Right kidney (tissue), 1 donor: ENCODE measurements around the gene CHAD.
"Not testable (repeated sequence)": the region's sequence is repeated elsewhere in the genome, so short reads cannot be mapped to it uniquely, and the experiment has no call there.

Experiments used
- DNase-seq: peaks from one replicate; pipeline ENCODE4 v3.0.0-alpha.2; 2016

Gene CHAD

DNA sequence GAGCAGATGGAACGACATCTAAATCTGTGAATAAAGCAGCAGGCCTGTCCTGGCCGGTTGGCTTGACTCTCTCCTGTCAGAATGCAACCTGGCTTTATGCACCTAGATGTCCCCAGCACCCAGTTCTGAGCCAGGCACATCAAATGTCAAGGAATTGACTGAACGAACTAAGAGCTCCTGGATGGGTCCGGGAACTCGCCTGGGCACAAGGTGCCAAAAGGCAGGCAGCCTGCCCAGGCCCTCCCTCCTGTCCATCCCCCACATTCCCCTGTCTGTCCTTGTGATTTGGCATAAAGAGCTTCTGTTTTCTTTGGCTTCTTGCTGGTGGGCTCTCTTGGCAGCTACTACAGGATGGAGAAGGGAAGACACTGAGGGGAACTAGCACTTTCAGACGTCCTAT, 5.8 kb upstream of the CHAD start:
- DNase-seq, result no peak

DNA sequence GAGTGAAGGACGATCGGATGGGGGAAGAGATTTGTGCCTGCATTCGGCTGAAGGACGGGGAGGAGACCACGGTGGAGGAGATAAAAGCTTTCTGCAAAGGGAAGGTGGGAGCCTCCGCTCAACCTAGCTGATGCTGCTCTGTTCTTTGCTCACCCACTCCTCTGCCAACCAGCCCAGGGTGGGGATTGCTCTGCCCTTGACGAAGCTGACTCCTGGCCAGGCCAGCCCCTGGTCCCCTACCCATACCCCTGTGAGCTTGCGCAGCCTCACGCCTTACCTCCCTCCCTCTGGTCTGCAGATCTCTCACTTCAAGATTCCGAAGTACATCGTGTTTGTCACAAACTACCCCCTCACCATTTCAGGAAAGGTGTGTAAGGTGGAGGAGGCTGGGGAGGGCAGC, 5.2 kb upstream of the CHAD start:
- no peak for DNase-seq

DNA sequence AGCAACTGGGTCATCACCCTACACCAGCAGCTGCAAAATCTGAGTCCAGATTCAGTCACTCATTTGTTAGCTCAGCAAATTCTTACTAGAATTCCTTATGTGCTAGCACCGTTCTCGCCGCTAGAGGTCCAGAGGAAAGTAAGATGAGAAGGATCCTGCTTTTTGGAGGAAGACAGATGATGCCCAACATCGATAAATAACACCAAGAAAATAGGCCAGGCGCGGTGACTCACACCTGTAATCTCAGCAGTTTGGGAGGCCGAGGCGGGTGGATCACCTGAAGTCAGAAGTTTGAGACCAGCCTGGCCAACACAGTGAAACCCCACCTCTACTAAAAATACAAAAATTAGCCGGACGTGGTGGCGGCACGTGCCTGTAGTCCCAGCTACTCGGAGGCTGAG, 4.1 kb upstream of the CHAD start:
- DNase-seq, result not testable (repeated sequence)

GRCh38 chr17:50472286-50472685, 3.6 kb upstream of the CHAD start:
- no peak for DNase-seq

DNA sequence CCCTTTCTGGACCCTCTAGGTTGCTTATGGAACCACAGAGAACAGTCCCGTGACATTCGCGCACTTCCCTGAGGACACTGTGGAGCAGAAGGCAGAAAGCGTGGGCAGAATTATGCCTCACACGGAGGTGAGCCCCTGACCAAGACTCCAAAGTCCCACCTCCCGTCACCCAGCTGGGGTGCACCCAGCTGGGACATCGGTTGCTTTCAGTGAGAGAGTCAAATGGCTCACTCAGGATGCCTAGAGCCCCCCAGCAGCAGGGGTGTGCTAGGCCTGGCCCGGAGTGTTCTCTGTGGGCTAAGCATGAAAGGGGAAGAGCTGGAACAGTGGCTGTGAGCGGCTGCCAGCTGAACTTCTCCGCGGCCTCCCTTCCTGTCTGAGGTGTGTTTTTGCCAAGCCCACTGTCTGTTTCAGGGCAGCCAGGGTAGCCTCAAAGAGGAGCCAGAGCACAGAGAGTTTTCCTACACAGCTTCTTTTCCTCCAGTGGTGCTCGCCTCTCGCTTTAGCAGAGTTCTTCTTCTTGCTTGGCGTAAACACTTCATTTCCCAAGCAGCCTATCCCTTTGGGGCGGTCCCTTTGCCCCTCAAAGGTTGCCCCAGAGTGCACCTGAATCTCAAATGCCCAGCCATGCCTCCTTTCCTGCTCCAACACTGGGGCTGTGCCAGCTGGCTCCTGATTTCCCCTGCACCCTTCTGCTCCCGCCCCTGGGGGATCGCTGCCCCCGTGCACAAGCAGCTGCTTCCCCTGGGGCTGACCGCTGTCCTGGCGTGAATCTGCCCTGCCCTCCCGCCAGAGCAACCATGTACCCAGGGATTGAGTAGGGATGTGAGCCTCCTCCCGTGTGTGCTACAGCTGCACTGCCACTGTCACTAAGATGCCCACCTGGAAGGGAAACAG, 2.6 kb upstream of the CHAD start:
- DNase-seq, result no peak

GRCh38 chr17:50470426-50470825, 1.7 kb upstream of the CHAD start:
- peak; percentile 23 for DNase-seq

- DNase-seq, result no peak
Observed at GRCh38 chr17:50469671-50470305, 1.1 kb upstream of the CHAD start.

- DNase-seq, result no peak
Observed at GRCh38 chr17:50469208-50469605, 527 bp upstream of the CHAD start.

GRCh38 chr17:50467855-50468303, 801 bp downstream of the CHAD start:
- DNase-seq, result no peak

- DNase-seq, result no peak
Observed at GRCh38 chr17:50467114-50467854, 1.4 kb downstream of the CHAD start.

DNA sequence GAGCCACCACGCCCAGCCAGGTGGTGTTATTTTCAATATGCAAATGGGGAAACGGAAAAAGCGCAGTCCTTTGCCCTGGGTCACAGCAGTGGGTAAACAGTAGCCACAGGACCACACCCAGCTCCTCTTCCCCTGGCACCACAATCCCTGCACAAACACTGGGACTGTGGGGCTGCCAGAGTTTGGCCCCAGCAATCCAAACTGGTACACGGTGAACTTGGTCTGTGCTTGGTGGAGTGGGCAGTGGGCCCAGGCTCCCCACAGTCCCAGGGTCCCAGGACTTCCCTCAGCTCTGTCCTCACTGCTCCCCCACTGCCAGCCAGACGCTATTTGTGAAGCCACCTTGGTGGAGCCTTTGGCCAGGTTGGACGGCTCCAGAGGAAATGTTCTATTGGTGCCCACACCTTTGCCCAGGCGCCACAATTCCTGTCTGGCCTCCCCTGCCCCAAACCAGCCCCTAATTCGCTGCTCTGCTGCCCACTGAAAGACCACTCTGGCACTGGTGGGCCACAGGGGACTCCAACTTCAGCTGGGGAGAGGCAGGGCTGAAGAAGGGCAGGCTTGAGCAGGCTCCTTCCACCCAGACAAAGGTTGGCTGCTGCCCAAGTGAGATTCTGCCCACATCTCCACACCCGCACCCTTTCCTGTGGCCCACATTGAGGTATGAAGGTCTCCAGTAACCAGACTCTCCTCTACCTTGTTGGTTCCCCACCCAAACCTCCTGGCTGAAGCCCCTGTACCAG, 2.1 kb downstream of the CHAD start:
- DNase-seq, result no peak

- no peak for DNase-seq
Observed at GRCh38 chr17:50465635-50466034, 3.0 kb downstream of the CHAD start.

GRCh38 chr17:50465171-50465570, 3.5 kb downstream of the CHAD start:
- DNase-seq, result no peak

- no peak for DNase-seq
Observed at GRCh38 chr17:50464736-50465135, 3.9 kb downstream of the CHAD start.

- DNase-seq, result no peak
Observed at GRCh38 chr17:50464121-50464520, 4.6 kb downstream of the CHAD start.

- DNase-seq, result no peak
Observed at GRCh38 chr17:50462446-50462845, 6.2 kb downstream of the CHAD start.

- no peak for DNase-seq
Observed at GRCh38 chr17:50461550-50462132, 7.0 kb downstream of the CHAD start.

- no peak for DNase-seq
Observed at GRCh38 chr17:50460831-50461526, 7.7 kb downstream of the CHAD start.

GRCh38 chr17:50459756-50460155, 8.9 kb downstream of the CHAD start:
- DNase-seq, result no peak

GRCh38 chr17:50458701-50459676, 9.7 kb downstream of the CHAD start:
- DNase-seq, result no peak
